HG02852 (cell line): ENCODE results near the gene IRF2BP1.
A peak's percentile ranks its signal among the peaks of the same experiment; 100 is the strongest.
"Not testable (repeated sequence)": the region's sequence is repeated elsewhere in the genome, so short reads cannot be mapped to it uniquely, and the experiment has no call there.

Source experiments
- ATAC-seq: cut with Tn5 transposase; IDR thresholded peaks from one replicate; pipeline ENCODE4 v1.9.1; 2021; ENCODE audit warnings: mild to moderate bottlenecking, moderate library complexity; ENCODE audit not compliant: unreplicated experiment

Gene IRF2BP1

GRCh38 chr19:45902651-45903625 lies 17.0 kb upstream of the IRF2BP1 start:
- peak; percentile 74 for ATAC-seq

GRCh38 chr19:45901912-45902650 lies 16.1 kb upstream of the IRF2BP1 start, which contains the start of gene MYPOP:
Gene MYPOP, minus strand, starts transcription at chr19:45902613. Its CDS starts 840 bp downstream, at chr19:45901773.
- ATAC-seq: no peak

- no peak for ATAC-seq
Measured at GRCh38 chr19:45901432-45901911, 15.5 kb upstream of the IRF2BP1 start.

GRCh38 chr19:45900738-45901431 lies 14.9 kb upstream of the IRF2BP1 start:
- ATAC-seq: no peak

- ATAC-seq: no peak
Measured at GRCh38 chr19:45899919-45900589, 14.1 kb upstream of the IRF2BP1 start.

- no peak for ATAC-seq
Measured at GRCh38 chr19:45899253-45899652, 13.3 kb upstream of the IRF2BP1 start.

- ATAC-seq: no peak
Measured at GRCh38 chr19:45897261-45897812, 11.4 kb upstream of the IRF2BP1 start.

GRCh38 chr19:45895983-45896599 lies 10.2 kb upstream of the IRF2BP1 start:
- not testable (repeated sequence) for ATAC-seq

- ATAC-seq: no peak
Measured at GRCh38 chr19:45895519-45895972, 9.6 kb upstream of the IRF2BP1 start.

GRCh38 chr19:45890877-45891276 lies 4.9 kb upstream of the IRF2BP1 start:
- ATAC-seq: no peak

- ATAC-seq: no peak
Measured at GRCh38 chr19:45889210-45889885, 3.4 kb upstream of the IRF2BP1 start.

GRCh38 chr19:45887200-45887710 lies 1.3 kb upstream of the IRF2BP1 start:
- no peak for ATAC-seq

GRCh38 chr19:45886427-45887199 lies 672 bp upstream of the IRF2BP1 start:
- ATAC-seq: peak; percentile 47

- ATAC-seq: no peak
Measured at GRCh38 chr19:45884682-45885555, 1.0 kb downstream of the IRF2BP1 start.

- no peak for ATAC-seq
Measured at GRCh38 chr19:45883881-45884681, 1.9 kb downstream of the IRF2BP1 start.

GRCh38 chr19:45883586-45883880 lies 2.4 kb downstream of the IRF2BP1 start:
- no peak for ATAC-seq
